T-cell (primary cell): Measurements from ENCODE around the gene TMPRSS11A. TPM values are rescaled to one million over a fixed set of nuclear protein-coding genes. Genes with fewer than 3 reads are reported as not detected.

Source experiments
- ATAC-seq, 4 experiments: fragments of 200-7000 bp in 3 of 4; fragments of 150-1000 bp in 1 of 4; cut with Tn5 transposase; replicated peaks in 1 of 4; 1 replicate in 3 of 4; 2 replicates in 1 of 4; pipeline ENCODE4 v1.10.0; 2021; ENCODE audit warnings: moderate library complexity in 3 of 4, mild to moderate bottlenecking in 2 of 4, moderate number of reproducible peaks in 1 of 4
- CTCF ChIA-PET, 2 donors: fragments of 300-600 bp; sonication (Branson Sonifier 250); formaldehyde crosslinking; loops; one replicate each; lab custom pipeline; 2022; ENCODE audit warnings: antibody characterized with exemption in 2 of 2; lab: Charles Lee
- POLR2A ChIA-PET, 2 donors: fragments of 300-600 bp; sonication (Branson Sonifier 250); formaldehyde crosslinking; loops; one replicate each; lab custom pipeline; 2022; ENCODE audit warnings: antibody characterized with exemption in 2 of 2; lab: Charles Lee
- DNase-seq, 35 experiments: peaks; one replicate each; pipeline versions ENCODE4 v3.0.0 to v3.0.0-alpha.2; 2013 to 2023
- H3K27ac ChIP-seq: one replicate; pipeline ENCODE4 v1.5.1; 2013; ENCODE audit warnings: low read length
- H3K27me3 ChIP-seq, 2 experiments: replicated peaks in 1 of 2; 1 replicate in 1 of 2; 2 replicates in 1 of 2; pipeline versions ENCODE4 v1.6.1 to v1.7.0; 2013; ENCODE audit warnings: low read length in 1 of 2, mixed read lengths in 1 of 2; ENCODE audit not compliant: control insufficient read depth in 2 of 2, insufficient read depth in 2 of 2; ENCODE audit errors: extremely low read depth in 1 of 2
- H3K36me3 ChIP-seq, 2 donors: 1 replicate in 1 of 2; 2 replicates in 1 of 2; pipeline versions ENCODE4 v1.6.1 to v1.7.0; 2013; ENCODE audit warnings: low read length in 1 of 2; ENCODE audit not compliant: control insufficient read depth in 2 of 2, insufficient read depth in 1 of 2; ENCODE audit errors: extremely low read depth in 1 of 2
- H3K4me1 ChIP-seq, 2 experiments: 1 replicate in 1 of 2; 2 replicates in 1 of 2; pipeline versions ENCODE4 v1.6.1 to v1.7.0; 2013; ENCODE audit warnings: low read length in 2 of 2, mixed read lengths in 1 of 2; ENCODE audit not compliant: insufficient read depth in 2 of 2, control insufficient read depth in 1 of 2; ENCODE audit errors: extremely low read depth in 1 of 2
- H3K4me3 ChIP-seq, 2 donors: 1 replicate in 1 of 2; 2 replicates in 1 of 2; pipeline versions ENCODE4 v1.5.1 to v1.7.0; 2013; ENCODE audit warnings: mild to moderate bottlenecking in 2 of 2, low read length in 1 of 2, moderate library complexity in 1 of 2; ENCODE audit not compliant: control insufficient read depth in 1 of 2; ENCODE audit errors: extremely low read depth in 1 of 2
- H3K9me3 ChIP-seq: 2 replicates; pipeline ENCODE4 v1.7.0; 2013
- H3K27ac Mint-ChIP-seq, 2 donors: one replicate each; pipeline ENCODE4 v1.8.0; 2020 to 2021; ENCODE audit warnings: mild to moderate bottlenecking in 2 of 2, mixed read lengths in 2 of 2
- H3K27me3 Mint-ChIP-seq, 2 donors: one replicate each; pipeline ENCODE4 v1.8.0; 2021 to 2022; ENCODE audit warnings: mixed read lengths in 2 of 2
- H3K36me3 Mint-ChIP-seq: one replicate; pipeline ENCODE4 v1.8.0; 2021; ENCODE audit warnings: mixed read lengths
- H3K4me1 Mint-ChIP-seq, 3 donors: one replicate each; pipeline ENCODE4 v1.8.0; 2020 to 2022; ENCODE audit warnings: mixed read lengths in 3 of 3, mild to moderate bottlenecking in 1 of 3
- H3K4me3 Mint-ChIP-seq, 3 donors: one replicate each; pipeline ENCODE4 v1.8.0; 2020 to 2022; ENCODE audit warnings: mild to moderate bottlenecking in 3 of 3, mixed read lengths in 3 of 3, moderate library complexity in 3 of 3
- H3K9me3 Mint-ChIP-seq, 3 donors: one replicate each; pipeline ENCODE4 v1.8.0; 2020 to 2022; ENCODE audit warnings: mixed read lengths in 3 of 3
- WGBS: methylation state at CpG from one replicate; pipeline ENCODE4 v1.1.5; 2013; ENCODE audit warnings: missing lambda C conversion rate; ENCODE audit not compliant: insufficient coverage; 5-methylcytosine and 5-hydroxymethylcytosine counted together
- total RNA-seq, 35 experiments: library from RNA in 6 of 35; stranded (reverse) in 6 of 35; fragments of 120-200 nt in 1 of 35; gene quantifications; one replicate each; pipeline versions ENCODE4 v1.2.1 to v1.2.4 and lab custom pipeline; 2013 to 2026

TMPRSS11A gene
- total RNA-seq, 5 donors from 2014 or later (not counting 1 experiment from before 2014, with no cell fraction given) = not detected

DNA sequence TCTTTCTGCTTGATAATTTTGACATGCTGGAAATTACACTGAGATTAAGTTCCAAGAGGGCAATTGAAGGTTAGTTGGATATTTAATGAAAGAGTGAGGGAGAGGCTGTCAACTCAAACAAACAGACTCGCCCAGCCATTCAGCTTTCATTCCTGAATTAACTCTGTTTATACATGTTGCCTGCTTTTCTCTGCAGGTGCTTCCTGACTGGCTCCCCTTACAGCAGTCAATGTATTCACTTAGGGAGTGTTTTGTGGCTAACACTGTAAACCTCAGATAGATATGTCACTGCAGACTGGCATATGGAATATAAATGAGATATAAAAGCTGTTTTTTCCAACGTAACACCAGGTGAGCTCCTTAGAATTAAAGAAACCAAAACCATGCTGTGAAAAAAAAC lies 28.7 kb downstream of the TMPRSS11A start:
- Mint-ChIP-seq H3K4me3 (no peak overlapping the region), H3K27me3 (peaks cover 0 to 4% of the 10 kb centered on the region in 2 donors), H3K36me3 (no peaks in the 10 kb centered on the region), H3K4me1 (no peaks in the 10 kb centered on the region), H3K9me3 (peaks cover 0 to 10% (median 0%) of the 10 kb centered on the region in 3 donors), H3K27ac (no peak overlapping the region)
- Histone ChIP-seq H3K4me3 (no peak overlapping the region), H3K36me3 (no peaks in the 10 kb centered on the region), H3K27me3 (no peaks in the 10 kb centered on the region), H3K4me1 (no peaks in the 10 kb centered on the region), H3K9me3 (no peaks in the 10 kb centered on the region), H3K27ac (no peak overlapping the region)
- ChIA-PET POLR2A (no interaction called here), CTCF (interaction anchor here (0.6 to 0.7 kb wide), 2 partner anchors 122 to 132 kb away, joined by 4 read pairs; no protein-coding TSS in a partner anchor)
- DNase-seq (no peak), ATAC-seq (no peak)
- no CpG with 5 or more reads among the region's 2 CpGs for WGBS

DNA sequence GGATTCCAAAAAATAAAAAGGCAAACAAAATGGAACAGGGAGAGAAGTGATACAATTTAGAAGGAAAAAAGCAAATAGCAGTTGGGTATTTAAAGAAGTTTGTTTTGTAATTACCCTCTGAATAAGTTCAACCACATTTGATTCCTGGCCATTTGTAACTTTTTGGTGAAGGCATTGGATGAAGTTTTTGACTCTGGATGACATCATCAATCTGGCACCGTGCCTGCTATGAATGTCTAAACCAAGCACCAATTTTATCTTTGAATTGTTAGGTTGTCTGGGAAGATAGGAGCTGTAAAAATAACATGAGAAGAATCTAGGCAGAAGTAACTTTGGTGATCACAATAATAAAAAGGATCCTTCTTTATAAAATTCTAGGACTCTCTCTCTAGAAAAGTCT lies 29.5 kb downstream of the TMPRSS11A start:
- no peak for ATAC-seq
- H3K27ac Mint-ChIP-seq = no peak overlapping the region
- no peak overlapping the region for H3K4me3 Mint-ChIP-seq
- Histone ChIP-seq H3K27me3 (no peaks in the 10 kb centered on the region), H3K4me1 (no peaks in the 10 kb centered on the region), H3K4me3 (no peak overlapping the region), H3K27ac (no peak overlapping the region), H3K9me3 (no peaks in the 10 kb centered on the region), H3K36me3 (no peaks in the 10 kb centered on the region)
- no peaks in the 10 kb centered on the region for H3K36me3 Mint-ChIP-seq
- peaks cover 0 to 6% (median 0%) of the 10 kb centered on the region in 3 donors for H3K9me3 Mint-ChIP-seq
- CTCF ChIA-PET = no interaction called here
- no peak for DNase-seq
- POLR2A ChIA-PET = no interaction called here
- no CpG with 5 or more reads among the region's 1 CpG for WGBS
- H3K27me3 Mint-ChIP-seq = peaks cover 0 to 4% of the 10 kb centered on the region in 2 donors
- no peaks in the 10 kb centered on the region for H3K4me1 Mint-ChIP-seq

DNA sequence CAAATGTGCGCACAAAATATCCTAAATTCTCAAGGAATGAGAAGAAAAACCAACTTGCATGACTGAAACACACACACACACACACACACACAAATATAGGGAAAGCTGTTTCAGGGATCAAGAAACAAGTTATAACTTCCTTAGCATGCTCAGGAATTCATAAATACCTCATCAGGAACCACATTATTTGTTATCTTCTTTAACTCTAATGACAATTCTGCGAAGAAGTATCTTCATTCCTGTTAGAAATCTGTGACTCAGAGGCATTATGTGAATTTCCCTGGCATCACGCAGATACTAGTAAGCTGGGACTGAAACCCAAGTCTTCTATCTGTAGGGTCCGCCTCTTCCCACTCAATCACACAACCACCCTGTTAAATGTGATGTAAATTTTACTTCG lies 30.3 kb downstream of the TMPRSS11A start:
- no peak overlapping the region for H3K4me3 ChIP-seq
- no peak for DNase-seq
- H3K4me1 Mint-ChIP-seq = no peaks in the 10 kb centered on the region
- H3K9me3 ChIP-seq = no peaks in the 10 kb centered on the region
- no peaks in the 10 kb centered on the region for H3K9me3 Mint-ChIP-seq
- no peaks in the 10 kb centered on the region for H3K36me3 Mint-ChIP-seq
- no peak overlapping the region for H3K27ac ChIP-seq
- CTCF ChIA-PET = no interaction called here
- H3K27me3 Mint-ChIP-seq = peaks cover 0 to 4% of the 10 kb centered on the region in 2 donors
- H3K27ac Mint-ChIP-seq = no peak overlapping the region
- H3K4me3 Mint-ChIP-seq = no peak overlapping the region
- no peaks in the 10 kb centered on the region for H3K36me3 ChIP-seq
- 80% methylated on average over 1 of the region's 5 CpGs for WGBS
- POLR2A ChIA-PET = no interaction called here
- H3K27me3 ChIP-seq = no peaks in the 10 kb centered on the region
- H3K4me1 ChIP-seq = no peaks in the 10 kb centered on the region
- ATAC-seq = no peak

GRCh38 chr4:67931256-67931655 lies 32.0 kb downstream of the TMPRSS11A start:
- ChIA-PET POLR2A (no interaction called here), CTCF (no interaction called here)
- Histone ChIP-seq H3K27ac (no peak overlapping the region), H3K27me3 (peaks cover 0 to 5% of the 10 kb centered on the region in 2 experiments), H3K9me3 (no peaks in the 10 kb centered on the region), H3K36me3 (no peaks in the 10 kb centered on the region), H3K4me1 (no peaks in the 10 kb centered on the region), H3K4me3 (no peak overlapping the region)
- Mint-ChIP-seq H3K27me3 (peaks cover 0 to 4% of the 10 kb centered on the region in 2 donors), H3K4me1 (no peaks in the 10 kb centered on the region), H3K27ac (no peak overlapping the region), H3K36me3 (no peaks in the 10 kb centered on the region), H3K4me3 (no peak overlapping the region), H3K9me3 (no peaks in the 10 kb centered on the region)
- ATAC-seq (no peak), DNase-seq (no peak)
- 80% methylated on average over 1 of the region's 3 CpGs for WGBS

GRCh38 chr4:67929426-67929825 lies 33.9 kb downstream of the TMPRSS11A start:
- Histone ChIP-seq H3K9me3 (no peaks in the 10 kb centered on the region), H3K27me3 (peaks cover 0 to 5% of the 10 kb centered on the region in 2 experiments), H3K27ac (no peak overlapping the region), H3K4me3 (no peak overlapping the region), H3K4me1 (no peaks in the 10 kb centered on the region), H3K36me3 (no peaks in the 10 kb centered on the region)
- no peak for ATAC-seq
- no peaks in the 10 kb centered on the region for H3K36me3 Mint-ChIP-seq
- CTCF ChIA-PET = no interaction called here
- H3K27ac Mint-ChIP-seq = no peak overlapping the region
- H3K4me3 Mint-ChIP-seq = no peak overlapping the region
- no peaks in the 10 kb centered on the region for H3K4me1 Mint-ChIP-seq
- no peak for DNase-seq
- POLR2A ChIA-PET = no interaction called here
- H3K9me3 Mint-ChIP-seq = peaks cover under 1 to 3% (median under 1%) of the 10 kb centered on the region in 3 donors
- H3K27me3 Mint-ChIP-seq = peaks cover 0 to 4% of the 10 kb centered on the region in 2 donors
- WGBS = no CpG with 5 or more reads among the region's 3 CpGs

GRCh38 chr4:67928546-67928945 lies 34.7 kb downstream of the TMPRSS11A start:
- Histone ChIP-seq H3K4me1 (no peaks in the 10 kb centered on the region), H3K9me3 (no peaks in the 10 kb centered on the region), H3K4me3 (no peak overlapping the region), H3K27me3 (peaks cover 0 to 5% of the 10 kb centered on the region in 2 experiments), H3K36me3 (no peaks in the 10 kb centered on the region), H3K27ac (no peak overlapping the region)
- DNase-seq (no peak), ATAC-seq (no peak)
- POLR2A ChIA-PET = no interaction called here
- CTCF ChIA-PET = no interaction called here
- Mint-ChIP-seq H3K27ac (no peak overlapping the region), H3K27me3 (peaks cover 0 to 4% of the 10 kb centered on the region in 2 donors), H3K9me3 (peaks cover 4 to 7% (median 4%) of the 10 kb centered on the region in 3 donors), H3K36me3 (no peaks in the 10 kb centered on the region), H3K4me1 (no peaks in the 10 kb centered on the region), H3K4me3 (no peak overlapping the region)
- WGBS = 17% methylated on average over 1 of the region's 3 CpGs

DNA sequence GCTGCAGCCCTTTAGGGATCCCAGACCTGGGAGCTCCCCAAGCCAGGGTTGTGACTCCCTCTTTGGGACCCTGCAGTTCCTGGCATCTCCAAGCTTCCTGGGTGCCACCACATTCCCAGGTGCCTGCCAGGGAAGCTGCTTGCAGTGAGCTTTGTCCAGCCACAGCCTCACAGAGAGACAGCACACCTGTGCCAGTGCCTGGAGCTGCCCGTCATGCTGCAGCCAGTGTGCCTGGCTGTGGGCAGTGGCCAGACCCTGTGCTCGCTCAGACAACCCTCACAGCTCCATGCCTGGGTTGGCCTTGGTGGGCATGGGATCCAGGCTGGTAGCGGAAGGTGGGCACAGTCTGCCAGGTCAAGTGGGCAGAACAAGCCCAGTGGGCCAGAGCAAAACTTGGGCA lies 36.0 kb downstream of the TMPRSS11A start:
- Mint-ChIP-seq H3K36me3 (no peaks in the 10 kb centered on the region), H3K9me3 (peaks cover 4 to 7% (median 4%) of the 10 kb centered on the region in 3 donors), H3K4me3 (no peak overlapping the region), H3K4me1 (no peaks in the 10 kb centered on the region), H3K27me3 (no peaks in the 10 kb centered on the region), H3K27ac (no peak overlapping the region)
- H3K27me3 ChIP-seq = peaks cover 0 to 5% of the 10 kb centered on the region in 2 experiments
- ChIA-PET CTCF (no interaction called here), POLR2A (no interaction called here)
- no peaks in the 10 kb centered on the region for H3K36me3 ChIP-seq
- 68% methylated on average over 3 of the region's 3 CpGs for WGBS
- no peaks in the 10 kb centered on the region for H3K4me1 ChIP-seq
- H3K4me3 ChIP-seq = no peak overlapping the region
- DNase-seq (no peak), ATAC-seq (no peak)
- no peaks in the 10 kb centered on the region for H3K9me3 ChIP-seq
- H3K27ac ChIP-seq = no peak overlapping the region
